ENCODE data around the gene DNAJB1.
"Not testable (repeated sequence)": the region's sequence is repeated elsewhere in the genome, so short reads cannot be mapped to it uniquely, and the experiment has no call there.

Gene DNAJB1

DNA sequence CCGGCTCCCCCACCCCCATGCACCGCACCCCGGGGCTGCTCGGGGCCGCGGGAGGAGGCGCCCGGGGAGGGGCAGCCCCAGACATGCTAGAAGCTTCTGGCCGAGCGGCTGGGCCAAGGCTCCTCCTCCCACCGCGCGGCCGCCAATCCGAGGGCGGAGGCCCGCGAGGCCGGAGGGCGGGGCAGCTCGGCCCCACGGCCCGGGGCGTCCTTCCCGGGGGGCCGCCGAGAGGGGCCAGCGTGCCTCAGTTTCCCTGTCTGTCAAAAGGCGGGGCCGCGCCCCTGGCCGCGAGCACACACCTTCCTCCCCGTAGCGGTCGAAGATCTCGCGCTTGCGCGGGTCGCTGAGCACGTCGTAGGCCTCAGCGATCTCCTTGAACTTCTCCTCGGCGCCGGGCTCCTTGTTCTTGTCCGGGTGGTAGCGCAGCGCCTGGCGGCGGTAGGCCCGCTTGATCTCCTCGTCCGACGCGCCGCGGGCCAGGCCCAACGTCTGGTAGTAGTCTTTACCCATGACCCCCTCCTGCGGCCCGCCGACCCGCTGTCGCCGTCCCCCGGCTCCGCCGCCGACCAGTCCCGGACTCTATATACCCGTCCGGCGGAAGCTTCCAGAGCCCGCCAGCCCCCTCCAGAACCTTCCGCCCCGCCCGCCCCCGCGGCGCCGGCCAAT lies at the start of gene DNAJB1:
TSS of gene DNAJB1 (minus strand) at position 558 of the 666 bp plus-strand sequence. CDS start at position 510, 48 bp downstream.
- DNase-seq, result peak; percentile 13

DNA sequence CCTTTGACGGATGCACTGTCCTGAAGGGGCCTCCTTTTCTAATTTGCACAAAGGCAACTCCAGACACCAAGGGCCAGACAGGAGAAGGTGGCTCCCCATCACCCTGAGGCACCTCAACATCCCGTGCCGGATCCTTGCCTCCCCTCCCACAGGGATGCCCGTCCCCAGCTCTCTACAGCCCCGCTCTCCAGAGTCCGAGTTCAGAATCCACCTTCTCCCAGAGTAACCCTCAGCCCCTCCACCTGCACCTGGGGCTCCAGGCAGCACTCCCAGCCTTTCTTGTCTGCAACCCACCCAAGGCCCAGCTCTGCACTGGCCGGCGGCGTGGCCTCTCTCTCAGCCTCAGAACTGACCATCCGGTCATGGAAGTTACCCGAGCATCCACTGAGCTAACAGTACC lies 48.9 kb upstream of the DNAJB1 start:
- DNase-seq, result no peak

DNA sequence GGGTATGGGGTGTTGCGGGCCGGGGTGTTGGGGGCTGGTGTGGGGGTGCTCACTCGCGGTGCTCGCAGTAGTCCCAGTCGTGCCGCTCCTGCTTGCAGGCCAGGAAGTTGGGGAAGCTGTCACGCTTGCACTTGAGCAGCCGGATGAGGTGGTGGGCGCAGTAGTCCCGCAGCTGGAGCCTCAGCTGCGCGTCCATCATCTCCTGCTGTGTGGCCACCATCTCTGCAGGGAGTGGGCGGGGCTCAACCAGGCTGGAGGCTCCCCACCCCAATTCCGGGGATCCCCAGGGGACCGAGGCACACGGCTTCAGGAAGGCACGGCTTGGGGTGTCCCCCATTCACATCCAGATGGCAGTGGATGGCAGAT lies 48.5 kb upstream of the DNAJB1 start:
- no peak for DNase-seq

DNA sequence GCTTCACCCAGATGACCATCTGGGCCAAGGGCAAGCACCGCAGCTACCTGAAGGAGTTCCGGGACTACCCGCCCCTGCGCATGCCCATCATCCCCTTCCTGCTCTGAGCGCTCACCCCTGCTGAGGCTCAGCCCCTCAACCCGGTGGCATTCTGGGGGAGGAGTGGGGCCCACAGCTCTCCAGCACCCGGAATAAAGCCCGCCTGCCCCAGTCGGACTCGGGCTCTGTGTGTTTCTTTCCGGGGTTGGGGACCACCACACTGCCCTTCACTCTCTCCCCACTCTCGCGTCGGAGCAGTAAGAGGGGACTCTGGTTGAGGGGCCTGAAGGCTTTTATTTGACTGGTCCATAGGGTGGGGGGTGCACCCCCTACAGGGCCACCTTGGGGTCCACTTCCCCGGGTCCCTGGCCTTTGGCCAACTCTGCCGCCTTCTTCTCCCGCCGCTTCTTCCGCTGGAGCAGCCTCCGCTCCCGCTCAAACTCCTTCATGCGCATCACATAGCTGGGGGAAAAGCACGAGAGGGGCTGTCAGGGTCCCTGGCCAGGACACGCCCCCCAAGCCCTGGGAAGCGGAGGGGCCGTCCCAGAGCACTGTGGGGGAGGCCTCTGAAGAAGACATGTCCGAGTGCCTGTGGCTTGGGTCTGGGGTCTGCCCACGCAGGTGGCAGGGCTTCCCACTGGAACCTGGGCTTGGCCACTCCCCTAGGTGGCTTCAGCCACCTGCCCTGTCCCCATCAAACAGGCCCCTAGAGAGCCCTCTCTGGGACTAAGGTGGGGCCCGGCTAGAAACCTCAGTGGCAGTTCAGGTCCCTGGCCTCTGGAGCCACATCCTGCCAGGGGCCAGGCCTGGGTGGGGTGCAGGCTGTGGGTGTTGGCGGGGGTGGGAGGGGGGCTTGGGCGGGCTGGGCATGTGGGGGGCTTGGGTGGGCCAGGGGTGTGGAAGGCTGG lies 47.8 kb upstream of the DNAJB1 start:
- no peak for DNase-seq

DNA sequence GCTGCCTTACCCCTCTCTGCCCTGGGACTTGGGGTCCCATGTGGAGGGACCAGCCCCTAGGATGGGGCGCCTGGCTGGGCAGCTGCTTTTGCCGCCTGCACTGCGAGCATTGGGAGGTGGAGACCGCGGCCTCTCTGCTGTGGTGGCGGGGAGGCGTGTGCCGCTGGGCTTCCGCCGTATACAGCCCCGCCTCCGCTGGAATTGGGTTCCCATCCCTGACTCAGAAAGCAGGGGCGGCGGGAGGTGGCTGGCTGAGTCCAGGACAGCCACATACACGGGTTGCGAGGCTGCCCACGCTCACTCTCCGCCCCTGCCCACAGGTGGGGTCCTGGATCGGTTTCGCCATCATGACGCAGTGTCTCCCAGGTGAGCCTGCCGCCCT lies 47.1 kb upstream of the DNAJB1 start:
- no peak for DNase-seq

DNA sequence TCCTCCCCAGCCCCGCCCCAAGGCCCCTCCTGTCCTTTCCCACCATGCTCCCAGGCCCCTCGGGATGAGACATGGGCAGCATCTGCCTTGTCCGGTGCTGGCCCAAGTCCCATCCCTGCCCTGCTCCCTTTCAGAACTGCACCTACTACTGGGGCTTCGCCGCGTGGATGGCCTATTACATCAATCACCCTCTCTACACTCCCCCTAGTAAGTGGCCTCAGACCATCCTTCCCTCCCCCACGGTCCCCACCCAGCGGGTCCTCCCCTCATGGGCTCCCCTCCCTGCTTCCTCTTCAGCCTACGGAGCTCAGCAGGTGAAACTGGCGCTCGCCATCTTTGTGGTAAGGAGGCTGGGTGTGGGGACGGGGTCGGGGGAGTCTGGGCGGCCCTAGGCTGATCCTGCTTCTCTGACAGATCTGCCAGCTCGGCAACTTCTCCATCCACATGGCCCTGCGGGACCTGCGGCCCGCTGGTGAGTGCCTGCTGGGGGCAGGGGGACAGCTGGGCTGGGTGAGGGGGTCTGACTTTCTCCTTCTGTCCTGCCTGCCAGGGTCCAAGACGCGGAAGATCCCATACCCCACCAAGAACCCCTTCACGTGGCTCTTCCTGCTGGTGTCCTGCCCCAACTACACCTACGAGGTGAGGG lies 46.6 kb upstream of the DNAJB1 start:
- not testable (repeated sequence) for DNase-seq

DNA sequence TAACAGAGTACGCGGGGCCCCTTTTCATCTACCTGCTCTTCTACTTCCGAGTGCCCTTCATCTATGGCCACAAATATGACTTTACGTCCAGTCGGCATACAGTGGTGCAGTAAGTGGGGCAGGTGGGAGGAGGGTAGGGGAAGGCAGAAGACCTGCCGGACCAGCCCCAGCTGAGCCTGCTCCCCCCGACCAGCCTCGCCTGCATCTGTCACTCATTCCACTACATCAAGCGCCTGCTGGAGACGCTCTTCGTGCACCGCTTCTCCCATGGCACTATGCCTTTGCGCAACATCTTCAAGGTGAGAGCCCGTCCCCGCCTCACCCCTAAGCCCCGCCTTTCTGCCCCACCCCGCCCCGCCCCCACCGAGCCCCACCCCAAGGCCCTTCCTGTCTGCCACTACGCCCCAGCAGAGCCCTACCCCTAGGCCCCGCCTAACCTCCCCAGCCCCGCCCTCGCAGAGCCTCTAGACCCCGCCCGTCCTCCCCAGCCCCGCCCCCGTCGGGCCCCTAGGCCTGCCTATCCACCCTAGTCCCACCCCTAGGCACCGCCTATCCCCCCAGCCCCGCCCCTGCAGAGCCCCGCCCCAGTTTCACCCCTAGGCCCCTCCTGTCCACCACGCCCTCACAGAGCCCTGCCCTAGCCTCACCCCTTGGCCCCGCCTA lies 45.9 kb upstream of the DNAJB1 start:
- no peak for DNase-seq

DNA sequence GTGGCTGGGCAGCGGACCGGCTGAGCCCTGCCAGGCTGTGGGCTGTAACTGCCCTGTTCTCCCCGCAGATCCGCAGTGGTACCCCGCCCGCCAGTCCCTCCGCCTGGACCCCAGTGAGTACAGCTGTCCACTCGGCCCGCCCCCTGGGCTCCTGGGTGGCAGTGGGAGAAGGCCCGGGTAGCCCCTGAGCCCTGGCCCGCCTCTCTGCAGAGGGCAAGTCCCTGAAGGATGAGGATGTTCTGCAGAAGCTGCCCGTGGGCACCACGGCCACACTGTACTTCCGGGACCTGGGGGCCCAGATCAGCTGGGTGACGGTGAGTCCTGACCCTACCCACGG lies 45.4 kb upstream of the DNAJB1 start:
- DNase-seq, result no peak

DNA sequence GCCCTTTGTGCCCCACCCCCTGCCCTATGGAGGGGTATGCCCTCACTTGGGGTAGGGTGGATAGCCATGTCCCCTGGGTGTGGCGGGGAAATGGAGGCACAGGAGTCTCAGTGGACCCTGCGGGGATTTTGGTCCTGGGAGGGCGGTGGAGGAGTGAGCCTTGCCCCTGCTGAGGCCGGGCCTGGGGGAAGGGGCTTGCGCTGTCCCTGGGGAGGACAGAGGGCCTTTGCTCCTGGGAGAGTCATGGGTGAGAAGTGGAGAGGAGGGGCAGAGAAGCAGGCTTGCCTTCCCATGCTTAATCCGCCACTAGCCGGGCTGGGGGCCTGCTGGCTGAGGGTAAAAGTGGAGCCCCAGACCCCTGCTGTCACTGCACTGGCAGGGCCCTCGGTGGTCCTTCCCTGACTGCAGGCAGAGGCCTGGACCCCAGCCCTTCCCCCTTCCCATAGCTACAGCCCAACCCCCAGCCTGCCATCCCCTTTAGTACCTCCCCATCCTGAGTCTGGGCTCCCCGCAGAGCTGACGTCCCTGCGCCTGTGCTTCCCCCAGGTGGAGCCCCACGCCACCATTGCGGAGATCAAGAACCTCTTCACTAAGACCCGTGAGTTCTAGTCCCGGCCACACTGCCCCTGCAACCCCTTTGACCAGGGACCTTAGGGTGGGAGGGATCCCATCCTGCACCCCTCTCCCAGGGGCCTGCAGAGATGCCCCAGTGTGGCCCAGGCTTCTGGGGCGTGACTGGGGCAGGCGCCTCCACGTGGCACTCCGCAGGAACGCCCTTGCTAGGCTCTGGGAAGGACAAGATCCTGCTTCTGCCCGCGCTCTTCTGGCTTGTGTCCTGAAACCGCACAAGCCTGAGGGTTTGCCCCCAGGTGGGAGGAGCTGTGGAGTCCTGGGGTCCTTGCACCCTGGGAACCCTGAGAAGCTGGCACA lies 44.7 kb upstream of the DNAJB1 start:
- DNase-seq, result no peak

DNA sequence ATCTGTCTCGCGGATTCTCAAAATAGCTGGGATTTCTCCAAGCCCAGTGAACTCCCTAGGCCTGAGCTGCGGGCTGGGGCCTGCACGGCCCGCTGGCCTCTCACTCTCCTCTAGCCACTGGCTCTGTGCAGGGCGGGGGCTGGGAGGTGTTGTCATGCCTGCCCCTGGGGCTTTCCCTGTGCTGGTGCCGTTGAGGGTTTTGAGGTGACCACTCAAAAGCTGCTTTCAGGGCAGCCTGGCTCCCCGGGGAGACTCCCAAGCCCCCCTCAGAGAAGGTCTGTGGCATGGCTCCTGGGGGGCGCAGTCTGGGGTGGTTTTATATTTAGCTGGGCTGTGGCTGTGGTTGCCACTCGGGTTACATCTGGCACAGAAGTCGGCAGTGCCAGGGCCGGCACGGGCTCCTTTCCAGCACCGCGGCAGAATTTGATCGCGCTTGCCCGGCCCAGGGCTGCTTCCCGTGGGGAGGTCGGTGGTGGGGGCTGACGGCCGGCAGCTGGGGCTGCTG lies 43.7 kb upstream of the DNAJB1 start:
- DNase-seq, result no peak

DNA sequence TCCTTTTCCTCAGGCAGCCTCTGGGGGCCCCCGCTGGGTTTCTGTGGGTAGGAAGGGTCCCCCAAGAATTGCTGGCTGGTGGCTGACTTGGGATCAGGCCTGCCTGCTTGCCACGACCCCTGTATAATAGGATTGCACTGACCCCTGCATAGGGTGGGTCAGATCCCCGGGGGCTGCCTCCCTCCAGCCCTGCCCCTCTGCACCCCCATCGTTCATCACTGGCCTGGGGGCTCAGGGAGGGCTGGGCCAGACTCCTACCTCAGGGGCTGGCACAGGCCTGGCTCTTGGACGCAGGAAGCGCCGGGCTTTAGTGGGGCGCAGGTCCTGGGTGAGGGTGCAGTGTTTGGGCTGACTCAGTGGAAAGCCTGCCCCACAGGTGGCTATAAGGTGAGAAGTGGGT lies 43.1 kb upstream of the DNAJB1 start:
- DNase-seq, result no peak

DNA sequence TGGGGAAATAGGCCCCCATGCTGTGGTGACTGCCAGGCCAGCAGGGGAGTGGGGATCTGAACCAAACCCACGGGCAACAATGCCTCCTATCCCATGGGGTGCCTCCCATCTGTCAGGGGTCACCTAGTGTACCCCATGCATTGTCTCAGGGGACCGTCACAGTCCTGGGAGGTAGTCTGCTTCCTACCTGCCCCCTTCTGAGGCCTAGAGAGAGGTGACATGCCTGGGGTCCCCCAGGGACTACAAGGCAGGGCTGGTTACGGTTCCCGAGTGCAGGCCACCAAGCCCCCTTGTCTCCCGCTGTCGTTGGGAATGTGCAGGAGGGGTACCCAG lies 42.5 kb upstream of the DNAJB1 start:
- DNase-seq, result no peak

DNA sequence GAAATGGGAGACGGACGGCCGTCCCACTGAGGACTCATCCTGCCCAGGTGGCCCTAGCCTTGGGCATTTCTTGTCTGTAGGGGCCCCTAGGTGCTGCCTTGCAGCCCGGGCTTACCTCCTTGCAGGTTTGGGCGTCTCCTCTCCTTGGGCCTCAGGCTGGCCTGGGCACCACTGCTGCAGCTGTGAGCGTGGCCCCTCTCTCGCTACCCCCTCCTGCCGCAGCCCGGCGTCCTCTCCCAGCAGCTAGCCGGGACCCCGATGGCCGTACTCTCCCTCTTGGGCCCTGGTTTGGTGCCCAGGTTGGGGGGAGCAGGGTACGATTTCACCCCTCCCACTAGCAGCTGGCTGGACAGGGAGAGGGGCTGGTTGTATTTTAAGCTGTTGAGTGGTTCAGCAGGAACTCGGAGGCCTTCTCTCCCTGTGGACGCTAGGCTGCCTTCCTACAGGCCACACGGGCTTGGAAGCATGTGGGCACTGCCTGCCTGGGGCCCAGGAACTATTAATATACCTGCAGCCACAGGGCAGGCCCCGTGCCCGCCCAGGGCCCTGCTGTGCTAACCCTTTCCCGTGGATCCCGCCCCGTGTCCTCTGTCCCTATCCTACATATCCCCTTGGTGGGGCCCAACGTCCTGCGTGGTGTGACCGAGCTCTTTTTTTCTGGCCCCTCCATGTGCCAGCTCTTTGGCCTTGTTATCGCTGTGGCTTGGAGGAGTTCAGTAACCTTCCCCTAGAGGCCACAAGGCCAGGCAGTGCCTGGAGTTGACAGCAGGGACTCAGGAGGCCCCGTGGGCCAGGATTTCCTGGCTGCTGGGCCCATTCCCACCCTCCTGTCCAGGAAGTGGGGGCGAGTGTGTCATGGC lies 41.9 kb upstream of the DNAJB1 start:
- no peak for DNase-seq

DNA sequence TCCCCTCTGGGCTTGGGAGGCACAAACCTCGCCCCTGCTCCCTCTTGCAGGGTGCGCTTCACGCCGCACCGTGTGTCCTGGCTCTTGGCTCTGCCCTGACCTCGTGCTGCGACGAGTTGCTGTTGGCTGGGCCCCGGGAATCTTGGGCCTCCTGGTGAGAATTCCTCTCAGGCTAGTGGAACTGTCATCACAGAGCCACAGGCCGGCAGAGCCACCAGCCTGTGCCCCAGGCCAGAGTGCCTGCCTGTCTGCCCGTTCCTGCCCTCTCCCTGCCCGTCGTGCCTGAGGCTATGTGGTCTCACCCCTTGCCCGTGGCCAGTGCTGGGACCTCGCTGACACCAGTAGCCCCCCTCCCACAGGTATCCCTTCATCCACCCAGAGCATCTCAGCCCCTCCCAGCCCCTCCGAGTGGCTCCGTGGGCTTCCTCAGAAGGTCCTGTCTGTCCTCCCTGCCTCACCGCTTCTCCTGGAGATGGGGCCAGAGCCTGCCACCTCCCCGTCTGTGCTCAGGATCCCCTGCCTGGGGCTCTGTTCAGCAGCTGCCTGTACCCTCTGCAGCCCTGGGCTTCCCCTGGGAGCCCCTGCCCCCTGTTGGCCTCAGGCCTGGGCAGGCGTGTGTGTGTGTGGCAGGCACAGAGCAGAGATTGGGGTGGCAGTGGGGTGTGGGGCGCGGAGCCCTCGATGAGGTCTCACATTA lies 40.3 kb upstream of the DNAJB1 start:
- DNase-seq, result no peak

DNA sequence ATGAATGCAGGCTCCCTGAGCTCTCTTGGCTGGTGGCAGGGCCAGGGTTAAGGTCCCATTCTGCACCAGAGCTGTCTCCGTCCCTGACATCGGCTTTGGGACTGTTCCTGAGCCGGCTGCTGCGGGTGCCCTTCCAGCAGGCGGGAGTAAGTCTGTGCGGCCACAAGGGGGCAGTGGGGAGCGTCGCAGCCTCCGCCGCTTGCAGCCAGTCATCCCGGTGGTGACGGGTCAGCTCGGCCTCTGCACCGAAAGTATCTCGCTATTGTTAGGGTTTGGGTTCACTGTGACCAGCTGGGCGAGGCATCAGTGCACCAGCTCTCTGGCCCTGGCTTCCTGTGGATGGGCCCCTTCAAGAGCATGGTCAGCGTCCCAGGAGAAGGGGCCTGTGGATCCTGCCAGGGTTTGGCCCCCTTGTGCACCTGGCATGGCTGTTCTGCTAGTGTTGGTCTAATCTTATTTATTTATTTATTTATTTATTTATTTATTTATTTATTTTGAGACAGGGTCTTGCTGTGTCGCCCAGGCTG lies 38.5 kb upstream of the DNAJB1 start:
- peak; percentile 15 for DNase-seq

DNA sequence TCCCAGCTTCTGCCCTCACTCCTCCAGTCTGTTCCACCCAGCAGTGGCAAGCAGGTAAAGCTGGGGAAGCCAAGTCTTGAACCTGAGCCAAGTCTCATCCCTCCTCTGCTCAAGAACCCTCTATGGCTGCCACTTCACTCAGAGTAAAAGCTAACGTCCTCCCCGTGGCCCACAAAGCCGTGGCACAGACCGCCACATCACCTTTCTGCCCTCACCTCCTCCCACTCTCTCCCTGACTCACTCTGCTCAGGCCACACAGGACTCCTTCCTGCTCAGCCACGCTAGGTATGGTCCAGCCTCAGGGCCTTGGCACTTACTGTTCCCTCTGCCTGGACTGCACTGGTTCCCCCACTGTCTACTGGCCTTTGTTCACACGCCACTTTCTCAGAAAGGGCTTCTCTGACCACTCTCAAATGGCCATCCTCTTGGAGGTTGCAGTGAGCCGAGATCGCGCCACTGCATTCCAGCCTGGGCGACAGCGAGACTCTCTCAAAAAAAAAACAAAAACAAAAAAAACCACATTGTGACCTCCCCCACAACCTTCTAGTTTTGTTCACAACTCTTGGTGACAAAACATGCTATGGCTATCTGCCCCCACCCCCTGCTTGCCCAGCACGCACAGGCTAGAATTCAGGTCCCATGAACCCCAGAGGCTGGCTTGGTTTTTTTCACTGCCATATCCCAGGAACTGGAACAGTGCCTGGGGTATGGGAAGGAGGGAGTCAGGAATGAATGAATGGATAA lies 37.9 kb upstream of the DNAJB1 start:
- no peak for DNase-seq

DNA sequence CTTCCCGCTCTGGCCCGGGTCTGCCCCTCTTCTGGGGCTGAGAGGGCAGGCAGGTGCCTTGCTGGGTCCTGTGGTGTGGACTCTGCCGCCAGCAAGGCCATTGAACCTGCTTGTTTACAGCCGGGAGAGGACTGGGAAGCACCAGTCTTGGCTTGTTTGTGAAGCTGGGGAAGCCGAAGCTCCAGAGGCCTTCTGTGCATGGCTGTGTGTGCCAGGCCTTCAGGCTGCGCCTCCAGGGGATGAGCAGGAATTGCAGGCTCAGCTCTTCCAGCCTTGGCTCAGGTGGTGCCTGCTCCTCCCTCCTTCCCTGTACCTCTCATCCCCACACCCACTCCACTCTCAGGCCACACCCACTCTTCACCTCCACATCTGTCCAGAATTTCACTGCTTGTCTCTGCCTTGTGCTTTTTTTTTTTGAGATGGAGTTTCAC lies 36.2 kb upstream of the DNAJB1 start:
- DNase-seq, result no peak

DNA sequence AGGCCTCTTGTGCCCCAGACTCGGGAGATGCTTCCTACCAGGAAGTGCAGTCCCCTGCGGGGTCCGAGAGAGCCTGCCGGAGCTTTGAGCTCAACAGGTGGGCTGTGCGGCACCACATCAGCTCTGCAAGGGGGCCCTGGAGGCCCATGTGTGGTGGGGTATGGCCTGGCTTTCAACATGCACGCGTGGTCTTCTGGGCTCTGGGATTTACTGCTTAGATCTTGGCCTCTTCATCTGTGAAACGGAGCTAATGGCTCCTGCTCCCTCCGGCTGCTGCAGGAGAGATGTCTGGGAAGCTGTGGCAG lies 35.7 kb upstream of the DNAJB1 start:
- DNase-seq, result no peak

DNA sequence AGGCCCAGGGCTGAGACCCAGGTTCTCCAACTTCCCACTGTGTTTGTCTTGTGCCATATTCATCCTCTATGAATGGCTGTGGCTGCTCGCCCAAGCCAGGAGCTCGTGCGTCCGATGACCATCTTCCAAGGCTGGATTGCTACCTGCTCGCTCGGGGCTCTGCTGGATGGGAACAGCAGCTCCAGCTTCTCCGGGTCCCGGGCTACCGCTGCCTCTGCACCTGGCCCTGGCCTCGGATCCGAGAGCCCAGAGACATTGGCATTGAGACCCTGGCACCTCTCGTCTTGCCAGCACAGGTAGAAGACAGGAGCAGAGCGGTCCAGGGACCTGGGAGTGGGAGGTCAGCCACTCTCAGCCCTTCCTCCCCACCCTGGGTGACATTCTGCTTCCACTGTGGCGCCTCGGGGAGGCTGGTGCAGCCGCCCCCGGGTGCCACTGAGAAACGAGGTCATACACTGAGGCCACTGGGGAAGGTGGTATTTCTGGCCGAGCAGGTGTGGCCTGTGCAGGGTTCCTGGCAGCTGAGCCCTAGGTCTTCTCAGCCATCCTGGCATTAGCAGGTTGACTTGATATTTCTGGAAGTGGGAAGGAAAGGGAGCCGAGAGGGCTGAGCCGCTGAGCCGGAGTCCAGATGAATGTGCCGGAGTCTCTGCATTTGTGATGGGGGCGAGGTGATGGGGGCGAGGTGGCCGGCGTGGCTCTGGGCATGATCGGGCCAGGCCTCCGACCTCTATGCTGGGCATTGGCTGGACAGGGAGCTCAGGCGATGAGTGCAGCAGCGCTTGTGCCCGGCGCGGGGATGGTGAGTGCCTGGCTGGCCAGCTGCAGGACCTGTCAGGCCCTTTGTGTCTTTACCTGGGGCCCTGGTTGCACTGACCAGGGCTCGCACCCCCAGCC lies 35.1 kb upstream of the DNAJB1 start:
- no peak for DNase-seq
